Measurements from ENCODE around the gene TMEM119. TPM values are rescaled to one million over a fixed set of nuclear protein-coding genes. Genes with fewer than 3 reads are reported as not detected.

TMEM119 gene
- total and polyA plus RNA-seq, 12 donors: 3.1 to 14.8 (median 6.6) TPM

GRCh38 chr12:108595711-108596647 is 1.9 kb downstream of the TMEM119 start:
- Histone ChIP-seq H3K27ac (peak overlapping the region in 1 of 5 donors; percentile 25), H3K9me3 (replicated peaks in 1 of 3) (no peaks in the 10 kb centered on the region), H3K36me3 (replicated peaks in 1 of 2) (no peaks in the 10 kb centered on the region), H3K27me3 (no peaks in the 10 kb centered on the region), H3K4me1 (replicated peaks in 1 of 2) (no peaks in the 10 kb centered on the region), H3K4me3 (no peak overlapping the region)
- no peak for DNase-seq
- TF ChIP-seq CTCF (IDR thresholded peaks at IDR 0.05): no peak
- no peak for TF ChIP-seq POLR2A (IDR thresholded peaks at IDR 0.05)
- 52 to 85% (median 74%) methylated on average over 12 to 17 of the region's 17 CpGs for WGBS, 4 donors
- intact Hi-C loops (cut with DNase I): no loop called here

GRCh38 chr12:108594960-108595710 is 2.7 kb downstream of the TMEM119 start:
- H3K4me3 ChIP-seq: no peak overlapping the region
- TF ChIP-seq CTCF (IDR thresholded peaks at IDR 0.05) (no peak), POLR2A (IDR thresholded peaks at IDR 0.05) (no peak)
- WGBS, 4 donors: 85 to 92% (median 89%) methylated on average over 7 of the region's 7 CpGs
- no peaks in the 10 kb centered on the region for H3K27me3 ChIP-seq
- no peaks in the 10 kb centered on the region for H3K4me1 ChIP-seq (replicated peaks in 1 of 2)
- H3K36me3 ChIP-seq (replicated peaks in 1 of 2): no peaks in the 10 kb centered on the region
- H3K9me3 ChIP-seq (replicated peaks in 1 of 3): no peaks in the 10 kb centered on the region
- intact Hi-C loops (cut with DNase I): no loop called here
- peak overlapping the region in 1 of 5 donors; percentile 25 for H3K27ac ChIP-seq
- DNase-seq: no peak

- Histone ChIP-seq H3K9me3 (replicated peaks in 1 of 3) (no peaks in the 10 kb centered on the region), H3K27me3 (no peaks in the 10 kb centered on the region), H3K27ac (no peak overlapping the region), H3K4me1 (replicated peaks in 1 of 2) (no peaks in the 10 kb centered on the region), H3K36me3 (replicated peaks in 1 of 2) (no peaks in the 10 kb centered on the region), H3K4me3 (no peak overlapping the region)
- DNase-seq: no peak
- intact Hi-C loops (cut with DNase I): no loop called here
- 96 to 97% (median 97%) methylated on average over 10 of the region's 10 CpGs for WGBS, 4 donors
- TF ChIP-seq CTCF (IDR thresholded peaks at IDR 0.05) (no peak), POLR2A (IDR thresholded peaks at IDR 0.05) (no peak)
Observed at GRCh38 chr12:108594323-108594903, 3.5 kb downstream of the TMEM119 start.

Measured in adrenal gland (tissue), 12 donors.